Spleen (tissue), 7 donors: ENCODE measurements around the gene DNPH1.

Source experiments
- POLR2A ChIP-seq, 3 donors: fragments of 450-650 bp; IDR thresholded peaks; one replicate each; pipeline ENCODE4 v1.5.1; 2017; ENCODE audit warnings: antibody characterized with exemption in 3 of 3, mild to moderate bottlenecking in 1 of 3
- TF ChIP-seq, protein P1 (sequence below), 11 experiments: fragments of 200-600 bp in 7 of 11; fragments of 450-650 bp in 4 of 11; sonication (generic) in 4 of 11; IDR thresholded peaks in 8 of 11; conservative IDR thresholded peaks in 3 of 11; 1 replicate in 7 of 11; 2 replicates in 4 of 11; pipeline versions ENCODE4 v1.4.0 to v1.8.0; 2016 to 2021; ENCODE audit warnings: antibody characterized with exemption in 11 of 11, inconsistent platforms in 4 of 11, mild to moderate bottlenecking in 1 of 11
- donor health status: DM: no; HTN: no; CAD: no; lungs with moderate emphysema.
- donor health status: DM: no; HTN: no; CAD: no.
- donor health status: DM: no; HTN: no; CAD: no.

DNA sequence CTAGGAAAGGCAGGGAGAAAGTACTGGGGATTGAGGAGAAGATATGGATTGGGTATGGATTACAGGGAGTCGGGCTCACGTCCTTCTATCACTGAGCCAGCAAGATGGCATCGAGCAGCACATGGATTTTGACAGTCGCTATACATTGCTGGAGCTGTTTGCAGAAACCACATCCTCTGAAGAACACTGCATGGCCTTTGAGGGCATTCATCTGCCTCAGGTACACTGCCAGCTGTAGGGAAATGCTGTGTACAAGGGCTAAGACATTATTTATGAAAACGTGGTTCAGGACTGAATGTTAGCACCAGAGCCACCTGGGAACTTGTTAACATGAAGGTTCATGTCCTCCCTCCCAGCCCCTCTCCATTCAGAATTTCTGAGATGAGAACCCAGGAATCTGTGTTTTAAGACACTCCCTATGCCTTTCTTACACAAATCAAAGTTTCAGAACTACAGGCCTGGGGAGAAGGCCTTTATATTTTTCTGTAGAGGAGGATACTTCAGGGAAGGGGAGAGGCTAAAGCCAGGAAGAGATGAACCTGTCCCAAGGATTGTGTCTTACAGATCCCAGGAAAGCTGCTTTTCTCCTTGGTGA is 43.8 kb downstream of the DNPH1 start:
- TF ChIP-seq, protein P1, sequence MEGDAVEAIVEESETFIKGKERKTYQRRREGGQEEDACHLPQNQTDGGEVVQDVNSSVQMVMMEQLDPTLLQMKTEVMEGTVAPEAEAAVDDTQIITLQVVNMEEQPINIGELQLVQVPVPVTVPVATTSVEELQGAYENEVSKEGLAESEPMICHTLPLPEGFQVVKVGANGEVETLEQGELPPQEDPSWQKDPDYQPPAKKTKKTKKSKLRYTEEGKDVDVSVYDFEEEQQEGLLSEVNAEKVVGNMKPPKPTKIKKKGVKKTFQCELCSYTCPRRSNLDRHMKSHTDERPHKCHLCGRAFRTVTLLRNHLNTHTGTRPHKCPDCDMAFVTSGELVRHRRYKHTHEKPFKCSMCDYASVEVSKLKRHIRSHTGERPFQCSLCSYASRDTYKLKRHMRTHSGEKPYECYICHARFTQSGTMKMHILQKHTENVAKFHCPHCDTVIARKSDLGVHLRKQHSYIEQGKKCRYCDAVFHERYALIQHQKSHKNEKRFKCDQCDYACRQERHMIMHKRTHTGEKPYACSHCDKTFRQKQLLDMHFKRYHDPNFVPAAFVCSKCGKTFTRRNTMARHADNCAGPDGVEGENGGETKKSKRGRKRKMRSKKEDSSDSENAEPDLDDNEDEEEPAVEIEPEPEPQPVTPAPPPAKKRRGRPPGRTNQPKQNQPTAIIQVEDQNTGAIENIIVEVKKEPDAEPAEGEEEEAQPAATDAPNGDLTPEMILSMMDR (IDR thresholded peaks at IDR 0.05 in 8 of 11, conservative IDR thresholded peaks at IDR 0.05 in 3 of 11) = no peak
- TF ChIP-seq POLR2A (IDR thresholded peaks at IDR 0.05) = no peak
